HEK293 (cell line): Measurements from ENCODE around the gene MYOT.
"Not testable (repeated sequence)": the region's sequence is repeated elsewhere in the genome, so short reads cannot be mapped to it uniquely, and the experiment has no call there.

Source experiments
- CTCF ChIA-PET: fragments of 350-600 bp; formaldehyde crosslinking; extraction: SDS; loops from one replicate; lab custom pipeline; 2021; ENCODE audit warnings: antibody characterized with exemption; lab: Yijun Ruan, JAX
- POLR2A ChIA-PET: fragments of 300-600 bp; formaldehyde crosslinking; extraction: SDS; loops from one replicate; lab custom pipeline; 2020; ENCODE audit warnings: antibody characterized with exemption, inconsistent platforms; lab: Yijun Ruan, JAX
- H3K27ac ChIP-seq: fragments of 200-500 bp; sonication (Bioruptor generic); 2 replicates; pipeline ENCODE4 v1.5.1; 2014; ENCODE audit warnings: low read depth, low read length, control low read depth, inconsistent platforms; ENCODE audit errors: extremely low read depth
- H3K36me3 ChIP-seq, 2 experiments: fragments of 200-500 bp in 1 of 2; sonication (Bioruptor generic) in 1 of 2; 1 replicate in 1 of 2; 2 replicates in 1 of 2; pipeline ENCODE4 v1.5.1; 2014 to 2017; ENCODE audit warnings: inconsistent platforms in 2 of 2, low read length in 2 of 2; ENCODE audit not compliant: control insufficient read depth in 2 of 2, insufficient read depth in 1 of 2
- H3K4me1 ChIP-seq: fragments of 200-500 bp; sonication (Bioruptor generic); 2 replicates; pipeline ENCODE4 v1.5.1; 2014; ENCODE audit warnings: mild to moderate bottlenecking, low read length, inconsistent platforms; ENCODE audit not compliant: control insufficient read depth, insufficient read depth
- H3K4me3 ChIP-seq: 2 replicates; pipeline ENCODE4 v1.5.1; 2011; ENCODE audit warnings: low read depth, mild to moderate bottlenecking, control low read depth, low read length, moderate library complexity
- H3K9me3 ChIP-seq: fragments of 200-500 bp; sonication (Bioruptor generic); 2 replicates; pipeline ENCODE4 v1.5.1; 2014; ENCODE audit warnings: low read depth, low read length, inconsistent platforms; ENCODE audit not compliant: control insufficient read depth, insufficient read depth
- KLF16 ChIP-seq: fragments of 450-650 bp; formaldehyde crosslinking; IDR thresholded peaks from 2 replicates; pipeline ENCODE4 v1.5.1; 2017; ENCODE audit warnings: missing biosample characterization, missing genetic modification characterization
- MZF1 ChIP-seq: fragments of 450-650 bp; formaldehyde crosslinking; IDR thresholded peaks from 2 replicates; pipeline ENCODE4 v1.5.1; 2017; ENCODE audit warnings: missing biosample characterization, missing genetic modification characterization, borderline replicate concordance
- YY1 ChIP-seq: fragments of 450-650 bp; formaldehyde crosslinking; IDR thresholded peaks from 2 replicates; pipeline ENCODE4 v1.5.1; 2018; ENCODE audit warnings: missing biosample characterization, missing genetic modification characterization
- ZNF146 ChIP-seq: fragments of 450-650 bp; formaldehyde crosslinking; IDR thresholded peaks from 2 replicates; pipeline ENCODE4 v1.5.1; 2016; ENCODE audit warnings: missing biosample characterization, missing genetic modification characterization
- ZNF214 ChIP-seq: fragments of 450-650 bp; formaldehyde crosslinking; IDR thresholded peaks from 2 replicates; pipeline ENCODE4 v1.5.1; 2017; ENCODE audit warnings: missing biosample characterization, mild to moderate bottlenecking, missing genetic modification characterization, borderline replicate concordance
- ZNF292 ChIP-seq: fragments of 450-650 bp; formaldehyde crosslinking; IDR thresholded peaks from 2 replicates; pipeline ENCODE4 v1.5.1; 2016; ENCODE audit warnings: low read depth, missing biosample characterization, missing genetic modification characterization, borderline replicate concordance
- ZNF362 ChIP-seq: fragments of 450-650 bp; formaldehyde crosslinking; IDR thresholded peaks from 2 replicates; pipeline ENCODE4 v1.5.1; 2016; ENCODE audit warnings: missing biosample characterization, missing genetic modification characterization
- ZNF426 ChIP-seq: fragments of 450-650 bp; formaldehyde crosslinking; IDR thresholded peaks from 2 replicates; pipeline ENCODE4 v1.5.1; 2017; ENCODE audit warnings: missing biosample characterization, missing genetic modification characterization, mild to moderate bottlenecking, inconsistent platforms, moderate library complexity
- ZNF785 ChIP-seq: fragments of 450-650 bp; formaldehyde crosslinking; IDR thresholded peaks from 2 replicates; pipeline ENCODE4 v1.5.1; 2016; ENCODE audit warnings: missing biosample characterization, missing genetic modification characterization
- ZSCAN23 ChIP-seq: fragments of 450-650 bp; formaldehyde crosslinking; IDR thresholded peaks from 2 replicates; pipeline ENCODE4 v1.5.1; 2016; ENCODE audit warnings: missing biosample characterization, missing genetic modification characterization
- TF ChIP-seq, protein P1 (sequence below): fragments of 450-650 bp; formaldehyde crosslinking; IDR thresholded peaks from 2 replicates; pipeline ENCODE4 v1.5.1; 2016; ENCODE audit warnings: missing biosample characterization, missing genetic modification characterization, borderline replicate concordance

The MYOT gene

DNA sequence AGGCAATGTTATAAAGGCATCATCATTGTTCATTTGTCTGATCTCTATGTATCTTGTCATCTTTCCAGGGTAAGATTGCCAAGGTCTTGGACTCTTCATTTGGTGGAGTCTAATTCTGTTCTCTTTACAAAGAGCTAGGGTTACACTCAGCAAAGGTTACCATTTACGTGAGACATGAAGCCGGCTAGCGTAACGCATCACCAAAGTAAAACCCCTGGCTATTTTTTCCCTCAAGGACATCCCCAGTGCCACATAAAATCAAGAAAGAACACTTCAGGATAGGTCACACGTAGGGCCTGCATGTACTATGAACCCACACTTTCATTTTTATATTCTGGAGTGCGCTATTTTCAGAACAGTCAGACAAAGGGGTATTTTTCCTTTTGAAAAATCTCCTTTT, 20.0 kb upstream of the MYOT start:
- peaks cover 0 to 4% of the 10 kb centered on the region in 2 experiments; a peak in 1 of 3 replicates for H3K36me3 ChIP-seq
- H3K4me1 ChIP-seq, result peaks cover 6% of the 10 kb centered on the region; the same call in 1 of the 2 replicates
- CTCF ChIA-PET, result interaction anchor here (0.5 kb wide), 1 partner anchor 1872 kb away, joined by 3 read pairs; no protein-coding TSS in a partner anchor
- H3K9me3 ChIP-seq, result no peaks in the 10 kb centered on the region
- no peak overlapping the region for H3K27ac ChIP-seq
- POLR2A ChIA-PET, result no interaction called here
- no peak for TF ChIP-seq ZNF426 (tag by site-specific recombination)
- no peak for TF ChIP-seq KLF16
- no peak for TF ChIP-seq ZNF785
- H3K4me3 ChIP-seq, result no peak overlapping the region

DNA sequence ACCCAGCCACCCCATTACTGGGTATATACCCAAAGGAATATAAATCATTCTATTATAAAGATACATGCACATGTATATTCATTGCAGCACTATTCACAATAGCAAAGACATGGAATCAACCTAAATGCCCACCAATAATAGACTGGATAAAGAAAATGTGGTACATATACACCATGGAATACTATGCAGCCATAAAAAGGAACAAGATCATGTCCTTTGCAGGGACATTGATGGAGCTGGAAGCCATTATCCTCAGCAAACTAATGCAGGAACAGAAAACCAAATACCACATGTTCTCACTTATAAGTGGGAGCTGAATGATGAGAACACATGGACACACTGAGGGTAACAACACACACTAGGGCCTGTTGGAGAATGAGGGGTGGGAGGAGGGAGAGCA, 14.5 kb upstream of the MYOT start:
- H3K36me3 ChIP-seq, H3K4me3 ChIP-seq, CTCF ChIA-PET, H3K9me3 ChIP-seq, H3K4me1 ChIP-seq, POLR2A ChIA-PET, H3K27ac ChIP-seq: not testable (repeated sequence)
- 0 out of 2 replicates have a peak, but pooled peaks have one; percentile 10 for TF ChIP-seq ZNF214 (tag by site-specific recombination)
- peak; percentile 89 for TF ChIP-seq ZNF146

GRCh38 chr5:137856201-137856600, 11.5 kb upstream of the MYOT start:
- H3K9me3 ChIP-seq, result no peaks in the 10 kb centered on the region
- CTCF ChIA-PET, result no interaction called here
- no peak overlapping the region for H3K4me3 ChIP-seq
- no peaks in the 10 kb centered on the region; a peak in 1 of 3 replicates for H3K36me3 ChIP-seq
- H3K4me1 ChIP-seq, result peaks cover 5% of the 10 kb centered on the region; the same call in 1 of the 2 replicates
- POLR2A ChIA-PET, result no interaction called here
- TF ChIP-seq YY1 (tag by site-specific recombination), result no peak
- peak; percentile 57; the same call in 1 of the 2 replicates for TF ChIP-seq MZF1 (tag by site-specific recombination)
- TF ChIP-seq, protein P1, sequence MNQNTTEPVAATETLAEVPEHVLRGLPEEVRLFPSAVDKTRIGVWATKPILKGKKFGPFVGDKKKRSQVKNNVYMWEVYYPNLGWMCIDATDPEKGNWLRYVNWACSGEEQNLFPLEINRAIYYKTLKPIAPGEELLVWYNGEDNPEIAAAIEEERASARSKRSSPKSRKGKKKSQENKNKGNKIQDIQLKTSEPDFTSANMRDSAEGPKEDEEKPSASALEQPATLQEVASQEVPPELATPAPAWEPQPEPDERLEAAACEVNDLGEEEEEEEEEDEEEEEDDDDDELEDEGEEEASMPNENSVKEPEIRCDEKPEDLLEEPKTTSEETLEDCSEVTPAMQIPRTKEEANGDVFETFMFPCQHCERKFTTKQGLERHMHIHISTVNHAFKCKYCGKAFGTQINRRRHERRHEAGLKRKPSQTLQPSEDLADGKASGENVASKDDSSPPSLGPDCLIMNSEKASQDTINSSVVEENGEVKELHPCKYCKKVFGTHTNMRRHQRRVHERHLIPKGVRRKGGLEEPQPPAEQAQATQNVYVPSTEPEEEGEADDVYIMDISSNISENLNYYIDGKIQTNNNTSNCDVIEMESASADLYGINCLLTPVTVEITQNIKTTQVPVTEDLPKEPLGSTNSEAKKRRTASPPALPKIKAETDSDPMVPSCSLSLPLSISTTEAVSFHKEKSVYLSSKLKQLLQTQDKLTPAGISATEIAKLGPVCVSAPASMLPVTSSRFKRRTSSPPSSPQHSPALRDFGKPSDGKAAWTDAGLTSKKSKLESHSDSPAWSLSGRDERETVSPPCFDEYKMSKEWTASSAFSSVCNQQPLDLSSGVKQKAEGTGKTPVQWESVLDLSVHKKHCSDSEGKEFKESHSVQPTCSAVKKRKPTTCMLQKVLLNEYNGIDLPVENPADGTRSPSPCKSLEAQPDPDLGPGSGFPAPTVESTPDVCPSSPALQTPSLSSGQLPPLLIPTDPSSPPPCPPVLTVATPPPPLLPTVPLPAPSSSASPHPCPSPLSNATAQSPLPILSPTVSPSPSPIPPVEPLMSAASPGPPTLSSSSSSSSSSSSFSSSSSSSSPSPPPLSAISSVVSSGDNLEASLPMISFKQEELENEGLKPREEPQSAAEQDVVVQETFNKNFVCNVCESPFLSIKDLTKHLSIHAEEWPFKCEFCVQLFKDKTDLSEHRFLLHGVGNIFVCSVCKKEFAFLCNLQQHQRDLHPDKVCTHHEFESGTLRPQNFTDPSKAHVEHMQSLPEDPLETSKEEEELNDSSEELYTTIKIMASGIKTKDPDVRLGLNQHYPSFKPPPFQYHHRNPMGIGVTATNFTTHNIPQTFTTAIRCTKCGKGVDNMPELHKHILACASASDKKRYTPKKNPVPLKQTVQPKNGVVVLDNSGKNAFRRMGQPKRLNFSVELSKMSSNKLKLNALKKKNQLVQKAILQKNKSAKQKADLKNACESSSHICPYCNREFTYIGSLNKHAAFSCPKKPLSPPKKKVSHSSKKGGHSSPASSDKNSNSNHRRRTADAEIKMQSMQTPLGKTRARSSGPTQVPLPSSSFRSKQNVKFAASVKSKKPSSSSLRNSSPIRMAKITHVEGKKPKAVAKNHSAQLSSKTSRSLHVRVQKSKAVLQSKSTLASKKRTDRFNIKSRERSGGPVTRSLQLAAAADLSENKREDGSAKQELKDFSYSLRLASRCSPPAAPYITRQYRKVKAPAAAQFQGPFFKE (tag by site-specific recombination), result no peak
- no peak for TF ChIP-seq ZNF362 (tag by site-specific recombination)
- no peak for TF ChIP-seq ZSCAN23 (tag by site-specific recombination)
- no peak for TF ChIP-seq ZNF292 (tag by site-specific recombination)
- H3K27ac ChIP-seq, result no peak overlapping the region
